AG04449 (cell line): ENCODE measurements around the gene TGFBR2.
"Not testable (repeated sequence)": the region's sequence is repeated elsewhere in the genome, so short reads cannot be mapped to it uniquely, and the experiment has no call there.

Experiments used
- CTCF ChIA-PET: fragments of 350-600 bp; formaldehyde crosslinking; extraction: SDS; loops from one replicate; lab custom pipeline; 2021; ENCODE audit warnings: antibody characterized with exemption; lab: Yijun Ruan, JAX
- POLR2A ChIA-PET: fragments of 400-600, 350-600 bp; formaldehyde crosslinking; extraction: SDS; loops from one replicate; lab custom pipeline; 2020; ENCODE audit warnings: antibody characterized with exemption, inconsistent platforms; lab: Yijun Ruan, JAX
- DNase-seq: peaks from one replicate; pipeline ENCODE4 v3.0.0-alpha.2; 2010; ENCODE audit warnings: low read depth, low spot score
- H3K4me3 ChIP-seq: 2 replicates; pipeline ENCODE4 v1.5.1; 2011; ENCODE audit warnings: low read depth, mild to moderate bottlenecking, control low read depth, low read length
- TF ChIP-seq, protein P1 (sequence below): IDR thresholded peaks from one replicate; pipeline ENCODE4 v1.5.1; 2011; ENCODE audit warnings: mild to moderate bottlenecking, moderate library complexity, low read length, control low read depth, inconsistent platforms; ENCODE audit not compliant: insufficient read depth; ENCODE audit errors: missing control alignments

Gene TGFBR2

DNA sequence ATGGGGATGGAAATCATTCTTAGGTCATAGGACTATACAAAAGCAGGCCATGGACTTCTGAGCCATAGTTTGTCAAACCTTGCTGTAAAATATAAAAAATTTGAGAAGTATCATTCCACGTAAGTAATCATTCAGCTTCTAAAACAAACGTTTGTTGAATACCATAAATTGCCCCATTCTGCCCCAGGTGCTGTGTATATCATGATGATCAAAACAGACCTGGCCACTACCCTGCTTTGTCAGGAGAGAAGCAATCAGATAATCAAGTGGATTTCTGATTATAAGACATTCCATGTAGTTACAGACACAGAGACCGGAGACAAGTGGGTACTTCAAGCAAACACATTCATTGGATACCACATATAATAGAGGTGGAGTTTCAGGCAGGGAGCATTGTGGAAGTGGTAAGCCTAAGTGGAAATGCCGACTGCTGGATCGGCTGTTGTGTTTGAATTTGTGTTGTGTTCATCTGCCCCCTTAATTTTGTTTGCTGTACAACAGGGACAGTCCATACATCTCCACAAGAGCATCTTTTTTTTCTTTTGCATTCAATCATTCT lies 61.7 kb downstream of the TGFBR2 start:
- H3K4me3 ChIP-seq = no peak overlapping the region
- ChIA-PET POLR2A (no interaction called here), CTCF (no interaction called here)
- no peak for DNase-seq
- TF ChIP-seq, protein P1, sequence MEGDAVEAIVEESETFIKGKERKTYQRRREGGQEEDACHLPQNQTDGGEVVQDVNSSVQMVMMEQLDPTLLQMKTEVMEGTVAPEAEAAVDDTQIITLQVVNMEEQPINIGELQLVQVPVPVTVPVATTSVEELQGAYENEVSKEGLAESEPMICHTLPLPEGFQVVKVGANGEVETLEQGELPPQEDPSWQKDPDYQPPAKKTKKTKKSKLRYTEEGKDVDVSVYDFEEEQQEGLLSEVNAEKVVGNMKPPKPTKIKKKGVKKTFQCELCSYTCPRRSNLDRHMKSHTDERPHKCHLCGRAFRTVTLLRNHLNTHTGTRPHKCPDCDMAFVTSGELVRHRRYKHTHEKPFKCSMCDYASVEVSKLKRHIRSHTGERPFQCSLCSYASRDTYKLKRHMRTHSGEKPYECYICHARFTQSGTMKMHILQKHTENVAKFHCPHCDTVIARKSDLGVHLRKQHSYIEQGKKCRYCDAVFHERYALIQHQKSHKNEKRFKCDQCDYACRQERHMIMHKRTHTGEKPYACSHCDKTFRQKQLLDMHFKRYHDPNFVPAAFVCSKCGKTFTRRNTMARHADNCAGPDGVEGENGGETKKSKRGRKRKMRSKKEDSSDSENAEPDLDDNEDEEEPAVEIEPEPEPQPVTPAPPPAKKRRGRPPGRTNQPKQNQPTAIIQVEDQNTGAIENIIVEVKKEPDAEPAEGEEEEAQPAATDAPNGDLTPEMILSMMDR = no peak

DNA sequence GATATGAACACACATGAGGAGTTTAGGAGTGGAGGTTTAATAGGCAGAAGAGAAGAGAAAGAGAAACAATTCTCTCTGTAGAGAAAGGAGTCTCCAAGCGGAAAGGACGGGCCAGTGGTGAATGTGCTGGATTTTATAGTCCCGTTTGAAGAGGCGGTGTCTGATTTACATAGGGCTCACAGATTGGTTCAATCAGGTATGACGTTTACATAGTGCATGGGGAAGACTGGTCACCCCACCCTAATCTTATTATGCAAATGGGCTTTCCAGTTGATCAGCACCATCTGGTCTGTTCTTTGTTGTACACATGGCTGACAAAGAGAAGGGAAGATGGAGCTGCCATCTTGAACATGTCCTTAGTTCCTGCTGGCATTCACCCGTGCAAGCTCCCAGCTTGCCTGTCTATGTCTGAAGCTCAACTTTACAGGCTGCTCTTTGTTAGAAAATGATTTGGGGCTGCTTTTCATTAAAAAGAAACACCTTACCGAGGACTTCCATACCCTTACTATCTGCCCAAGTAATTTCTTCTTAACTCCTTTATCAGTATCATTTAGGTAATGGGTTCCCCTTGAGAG lies 63.0 kb downstream of the TGFBR2 start:
- CTCF ChIA-PET, DNase-seq, POLR2A ChIA-PET, H3K4me3 ChIP-seq: not testable (repeated sequence)

- no peak overlapping the region for H3K4me3 ChIP-seq
- ChIA-PET CTCF (no interaction called here), POLR2A (no interaction called here)
- TF ChIP-seq, protein P1 = no peak
- DNase-seq = no peak
Observed at GRCh38 chr3:30670292-30670691, 63.9 kb downstream of the TGFBR2 start.

DNA sequence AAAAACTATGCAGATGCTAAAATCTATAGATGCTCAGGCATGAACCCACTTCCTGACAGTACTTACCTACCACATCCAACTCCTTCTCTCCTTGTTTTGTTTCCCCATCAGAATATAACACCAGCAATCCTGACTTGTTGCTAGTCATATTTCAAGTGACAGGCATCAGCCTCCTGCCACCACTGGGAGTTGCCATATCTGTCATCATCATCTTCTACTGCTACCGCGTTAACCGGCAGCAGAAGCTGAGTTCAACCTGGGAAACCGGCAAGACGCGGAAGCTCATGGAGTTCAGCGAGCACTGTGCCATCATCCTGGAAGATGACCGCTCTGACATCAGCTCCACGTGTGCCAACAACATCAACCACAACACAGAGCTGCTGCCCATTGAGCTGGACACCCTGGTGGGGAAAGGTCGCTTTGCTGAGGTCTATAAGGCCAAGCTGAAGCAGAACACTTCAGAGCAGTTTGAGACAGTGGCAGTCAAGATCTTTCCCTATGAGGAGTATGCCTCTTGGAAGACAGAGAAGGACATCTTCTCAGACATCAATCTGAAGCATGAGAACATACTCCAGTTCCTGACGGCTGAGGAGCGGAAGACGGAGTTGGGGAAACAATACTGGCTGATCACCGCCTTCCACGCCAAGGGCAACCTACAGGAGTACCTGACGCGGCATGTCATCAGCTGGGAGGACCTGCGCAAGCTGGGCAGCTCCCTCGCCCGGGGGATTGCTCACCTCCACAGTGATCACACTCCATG lies 65.3 kb downstream of the TGFBR2 start:
- TF ChIP-seq, protein P1 = no peak
- no peak for DNase-seq
- CTCF ChIA-PET = interaction anchor here (0.9 kb wide), 1 partner anchor 13 kb away, joined by 3 read pairs; no protein-coding TSS in a partner anchor
- no peak overlapping the region for H3K4me3 ChIP-seq
- POLR2A ChIA-PET = interaction anchor here (0.6 kb wide), 1 partner anchor 58 kb away, joined by 3 read pairs; no protein-coding TSS in a partner anchor

GRCh38 chr3:30672287-30672735 lies 65.9 kb downstream of the TGFBR2 start:
- no peak for DNase-seq
- no peak overlapping the region for H3K4me3 ChIP-seq
- ChIA-PET POLR2A (no interaction called here), CTCF (no interaction called here)
- TF ChIP-seq, protein P1 = no peak

- CTCF ChIA-PET = no interaction called here
Observed at GRCh38 chr3:30672959-30673358, 66.6 kb downstream of the TGFBR2 start.

More at GRCh38 chr3:30672959-30673358, 66.6 kb downstream of the TGFBR2 start:
- TF ChIP-seq, protein P1 = no peak
- no peak for DNase-seq
- POLR2A ChIA-PET = no interaction called here
- no peak overlapping the region for H3K4me3 ChIP-seq
